ENCODE measurements around the gene GATA6.
"Not testable (repeated sequence)": the region's sequence is repeated elsewhere in the genome, so short reads cannot be mapped to it uniquely, and the experiment has no call there.

Gene GATA6

DNA sequence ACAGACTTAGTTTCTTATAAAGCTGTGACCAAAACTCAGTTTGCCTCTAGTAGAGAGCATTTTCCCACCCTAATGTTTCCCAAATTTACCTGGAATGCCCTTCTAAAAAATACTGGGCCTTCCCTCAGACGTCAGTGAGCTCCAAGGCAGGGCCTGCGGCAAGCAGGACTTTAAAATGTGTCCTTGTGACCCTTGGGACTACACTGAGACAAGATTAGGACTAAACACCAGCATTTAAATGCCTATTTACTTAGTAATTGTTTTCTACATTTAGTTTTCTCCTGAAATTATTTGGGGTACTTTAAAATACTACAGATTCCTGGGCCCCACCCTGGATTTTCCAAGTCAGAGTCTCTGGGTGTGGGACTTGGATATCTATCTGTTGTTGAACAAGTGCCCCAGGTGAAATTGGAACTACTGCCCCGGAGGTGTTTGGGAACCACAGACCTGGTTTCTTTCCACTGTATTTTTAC, 14.3 kb downstream of the GATA6 start:
- no peak for DNase-seq

DNA sequence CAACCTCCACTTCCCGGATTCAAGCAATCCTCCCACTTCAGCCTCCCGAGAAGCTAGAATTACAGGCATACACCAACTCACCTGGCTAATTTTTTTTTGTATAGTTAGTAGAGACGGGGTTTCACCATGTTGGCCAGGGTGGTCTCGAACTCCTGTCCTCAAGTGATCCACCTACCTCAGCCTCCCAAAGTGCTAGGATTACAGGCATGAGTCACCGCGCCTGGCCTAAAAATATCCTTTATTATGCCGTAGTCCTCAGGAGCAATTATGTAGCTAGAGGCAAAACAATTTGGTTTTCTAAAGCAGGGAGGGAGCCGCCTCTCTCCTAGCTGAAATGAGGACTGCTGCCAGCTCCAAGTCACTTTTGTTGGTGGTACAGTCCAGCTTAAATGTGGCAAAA, 15.2 kb downstream of the GATA6 start:
- not testable (repeated sequence) for DNase-seq

DNA sequence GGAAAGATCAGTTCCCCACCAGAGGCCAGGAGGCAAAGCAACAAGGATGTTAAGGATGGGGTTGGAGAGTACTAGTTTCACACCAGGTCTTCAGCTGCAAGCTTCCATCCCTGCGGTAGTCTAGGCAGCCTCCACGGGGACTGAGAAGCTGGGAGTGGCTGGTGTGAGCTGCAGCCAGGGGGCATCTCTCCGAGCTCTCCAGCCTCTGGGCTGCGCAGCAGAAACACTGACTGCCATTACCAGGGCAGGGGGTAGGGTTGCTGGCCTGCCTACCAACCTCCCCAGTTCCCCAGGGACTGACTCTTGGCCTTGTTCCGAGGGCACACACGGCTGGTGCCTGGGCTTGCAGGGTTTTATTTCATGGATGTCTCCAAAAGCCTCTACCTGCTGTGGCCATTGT, 15.9 kb downstream of the GATA6 start:
- no peak for DNase-seq

DNA sequence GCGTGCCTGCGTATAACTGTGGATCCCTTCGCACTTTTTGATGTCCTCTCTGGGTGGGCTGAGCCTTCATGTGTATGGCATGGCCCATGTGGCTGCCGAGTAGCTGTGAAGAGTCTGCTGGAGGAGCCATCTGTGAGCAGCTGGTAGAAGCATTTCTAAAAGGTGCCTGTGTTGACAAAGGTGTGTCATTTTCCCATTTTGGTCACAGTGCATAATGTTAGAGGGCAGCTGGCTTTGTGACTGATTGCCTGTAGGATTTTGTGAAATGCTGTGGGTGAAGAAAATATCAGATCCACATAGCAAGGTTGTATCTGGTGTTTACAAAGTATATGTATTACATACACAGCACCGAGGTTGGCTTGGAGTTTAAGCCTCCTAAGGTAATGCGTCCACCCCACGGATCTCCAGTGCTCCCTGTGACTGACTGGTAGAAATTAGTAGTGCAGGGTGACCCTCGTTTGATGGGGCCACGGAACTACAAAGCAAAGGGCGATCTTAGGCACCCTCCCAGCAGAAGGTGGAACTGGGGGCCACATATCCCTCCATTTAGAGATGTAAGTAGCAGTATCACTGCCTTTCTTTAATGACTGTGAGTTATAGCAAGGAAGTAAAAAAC, 16.5 kb downstream of the GATA6 start:
- DNase-seq, result peak; percentile 26

DNA sequence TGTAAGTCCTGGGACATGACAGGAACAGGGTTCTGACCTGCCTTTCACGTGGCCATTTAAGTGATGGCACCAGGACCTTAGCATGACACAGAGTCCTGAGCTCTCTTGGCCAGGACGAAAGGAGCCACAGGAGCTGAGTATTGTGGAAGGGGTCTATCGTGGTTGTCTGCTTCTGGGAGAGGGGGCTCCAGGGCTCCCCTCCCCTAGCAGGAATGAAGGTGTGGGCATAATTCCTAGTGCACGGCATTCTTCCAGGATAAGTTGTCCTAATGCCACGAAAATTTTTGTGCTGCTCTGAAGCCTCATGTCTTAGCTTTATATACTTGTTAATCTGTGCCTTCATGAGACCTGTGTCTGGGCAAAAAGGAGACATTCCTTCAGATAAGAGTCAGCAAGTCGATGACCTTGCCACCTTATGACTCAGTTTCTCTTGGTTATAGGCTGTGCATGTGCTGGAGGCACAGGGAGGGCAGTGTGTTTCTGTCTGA, 17.1 kb downstream of the GATA6 start:
- DNase-seq, result no peak

DNA sequence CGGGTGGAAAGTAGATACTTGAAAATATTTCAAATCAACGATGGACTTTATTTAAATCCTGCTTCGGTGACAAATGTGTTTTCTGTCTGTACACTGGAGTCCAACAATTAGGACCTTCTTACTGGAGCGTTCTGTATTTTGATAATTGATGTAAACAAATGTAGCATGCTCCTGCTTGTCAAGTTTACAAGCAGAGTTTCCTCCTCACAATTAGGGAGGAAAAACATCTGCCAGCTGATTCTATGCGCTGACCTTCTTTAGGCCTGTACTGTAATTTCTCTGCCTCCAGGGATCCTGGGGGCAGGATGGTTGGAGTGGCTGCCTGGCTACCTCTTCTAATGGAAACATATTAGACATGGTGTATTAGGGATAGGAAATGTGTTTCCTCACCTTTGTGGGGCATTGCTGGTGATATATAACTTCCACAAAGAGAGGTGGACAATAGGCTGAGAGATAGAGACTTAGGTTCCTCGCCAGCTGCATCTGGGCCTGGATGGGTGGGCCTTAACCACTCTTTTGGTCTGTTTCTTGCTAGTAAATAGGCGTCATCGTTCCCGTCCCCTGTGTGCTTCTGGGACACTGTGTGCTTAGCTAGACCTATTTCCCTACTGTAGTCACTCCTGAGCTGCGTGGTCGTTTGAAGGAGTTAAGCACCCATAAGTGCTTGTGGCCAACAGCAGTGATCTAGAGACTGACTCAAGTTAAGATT, 19.3 kb downstream of the GATA6 start:
- DNase-seq, result peak; percentile 82

DNA sequence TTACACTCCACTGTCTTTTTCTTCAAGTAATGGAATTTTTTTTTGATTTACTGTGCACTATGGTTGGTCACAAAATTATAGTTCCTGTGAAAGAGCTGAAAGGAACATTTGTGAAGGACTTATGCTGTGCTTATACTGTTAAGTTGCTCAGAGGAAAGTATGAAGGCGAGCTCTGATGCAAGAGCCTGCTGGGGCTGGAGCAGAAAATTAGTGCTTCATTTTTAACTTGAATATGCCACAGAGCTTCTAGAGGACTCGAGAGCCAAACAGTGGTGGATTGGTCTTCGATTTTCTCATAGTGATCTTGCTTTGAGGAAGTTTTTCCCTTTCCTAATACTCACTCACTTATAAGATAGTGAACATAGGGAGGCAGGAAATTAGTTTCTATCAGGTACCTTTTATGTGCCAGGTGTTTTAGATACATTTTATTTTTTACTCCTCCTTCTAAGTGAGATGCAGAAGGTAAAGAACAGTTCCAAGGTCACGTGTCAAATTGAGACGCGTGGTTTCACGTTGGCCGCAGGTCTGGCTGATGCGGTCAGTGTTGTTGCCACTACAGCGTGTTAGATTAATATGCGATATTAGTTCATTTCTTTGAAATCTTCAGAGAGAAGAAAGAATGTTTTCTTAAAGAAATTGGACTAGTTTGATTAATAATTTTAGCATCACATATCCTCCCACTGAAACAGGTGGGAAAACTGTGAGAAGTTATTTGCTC, 20.2 kb downstream of the GATA6 start:
- no peak for DNase-seq

DNA sequence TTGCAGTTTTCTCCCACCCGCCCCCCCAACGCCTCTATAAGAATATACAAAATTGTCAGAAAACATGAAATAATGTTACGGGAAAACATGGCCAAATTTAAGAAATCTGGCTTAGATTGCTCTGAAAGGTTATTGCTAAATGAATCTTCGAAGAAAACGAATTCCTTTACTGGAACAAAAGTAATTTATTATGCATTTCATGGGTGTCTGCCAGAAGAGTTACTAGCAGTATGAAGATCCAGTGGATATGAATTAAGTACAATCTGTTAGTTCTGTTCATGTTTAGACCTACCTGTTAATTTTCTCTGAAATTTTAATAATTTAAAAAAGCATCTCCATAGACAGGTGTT, 21.9 kb downstream of the GATA6 start:
- DNase-seq, result no peak

DNA sequence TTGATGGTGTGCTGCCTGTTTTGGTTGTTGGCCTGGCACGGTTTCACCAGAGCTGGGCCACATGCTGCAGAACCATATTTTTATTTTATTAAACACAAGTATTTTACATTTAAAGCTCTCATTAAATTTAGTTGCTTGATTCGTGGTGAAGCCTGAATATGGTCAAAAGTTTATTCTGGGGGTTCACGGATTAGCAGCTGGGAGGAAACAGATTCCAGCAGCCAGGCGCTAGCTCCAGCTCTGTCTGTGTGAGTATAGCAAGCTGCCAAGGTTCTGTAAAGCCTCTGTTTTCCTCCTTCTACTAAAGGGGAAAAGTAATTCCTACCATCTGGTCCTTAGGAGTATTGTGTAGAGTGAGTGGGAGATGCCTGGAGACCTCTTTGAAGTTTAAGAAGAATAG, 22.5 kb downstream of the GATA6 start:
- DNase-seq, result no peak

DNA sequence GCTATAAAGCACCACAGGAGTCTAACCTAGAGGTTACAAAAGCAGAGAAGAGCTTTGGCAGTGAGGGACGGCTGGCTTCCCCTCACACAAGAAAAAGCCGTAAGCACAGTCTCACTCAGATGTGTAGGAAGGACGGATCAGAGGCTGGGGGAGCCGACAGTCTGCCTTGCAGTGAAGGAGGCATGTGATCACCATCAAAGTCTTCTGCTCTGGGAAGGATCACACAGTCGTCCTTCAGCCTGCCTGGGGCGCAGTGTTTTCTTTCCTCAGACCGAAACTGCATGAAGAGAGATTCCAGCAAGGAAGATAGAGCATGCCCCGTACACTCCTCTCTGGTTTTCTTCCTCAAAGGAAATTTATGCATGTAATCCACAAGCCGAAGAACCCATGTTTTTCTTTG, 24.1 kb downstream of the GATA6 start:
- DNase-seq, result no peak

DNA sequence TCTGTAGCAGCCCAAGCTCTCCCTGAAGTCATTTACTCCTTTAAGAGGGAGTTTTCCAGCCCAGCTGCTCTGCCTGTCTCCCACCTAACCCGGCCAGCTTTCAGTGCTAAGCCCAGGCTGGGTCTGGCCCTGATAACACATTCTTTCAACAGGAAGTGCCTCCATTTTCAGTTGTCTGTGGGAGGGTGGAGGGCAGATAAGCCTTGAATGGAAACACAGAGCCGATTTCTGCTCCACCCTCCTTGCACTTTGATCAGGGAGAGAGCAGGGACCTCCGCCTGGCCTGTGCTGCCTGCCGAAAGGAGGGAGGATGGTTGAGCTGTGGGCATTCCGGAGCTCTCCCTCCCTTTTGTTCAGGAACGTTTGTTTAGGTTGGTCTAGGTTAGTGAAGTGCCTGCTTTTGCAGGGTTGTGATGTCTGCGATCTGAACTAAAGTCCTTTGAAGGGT, 24.8 kb downstream of the GATA6 start:
- no peak for DNase-seq

DNA sequence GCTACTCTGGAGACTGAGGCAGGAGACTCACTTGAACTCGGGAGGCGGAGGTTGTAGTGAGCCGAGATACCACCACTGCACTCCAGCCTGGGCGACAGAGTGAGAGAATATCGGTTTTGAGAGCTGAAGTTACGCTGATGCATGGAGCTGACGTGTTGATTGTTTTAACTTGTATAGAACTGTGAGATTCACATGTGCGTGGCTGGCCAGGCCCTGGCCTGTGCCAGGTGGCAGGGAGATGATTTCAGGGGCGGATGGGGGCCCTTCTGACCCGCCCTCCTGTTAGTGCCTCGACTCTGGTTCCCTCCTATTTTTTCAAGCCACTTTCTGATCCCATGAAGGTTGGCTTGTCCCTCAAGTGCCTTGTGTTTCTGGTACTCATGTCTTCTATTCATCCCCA, 25.7 kb downstream of the GATA6 start:
- no peak for DNase-seq

DNA sequence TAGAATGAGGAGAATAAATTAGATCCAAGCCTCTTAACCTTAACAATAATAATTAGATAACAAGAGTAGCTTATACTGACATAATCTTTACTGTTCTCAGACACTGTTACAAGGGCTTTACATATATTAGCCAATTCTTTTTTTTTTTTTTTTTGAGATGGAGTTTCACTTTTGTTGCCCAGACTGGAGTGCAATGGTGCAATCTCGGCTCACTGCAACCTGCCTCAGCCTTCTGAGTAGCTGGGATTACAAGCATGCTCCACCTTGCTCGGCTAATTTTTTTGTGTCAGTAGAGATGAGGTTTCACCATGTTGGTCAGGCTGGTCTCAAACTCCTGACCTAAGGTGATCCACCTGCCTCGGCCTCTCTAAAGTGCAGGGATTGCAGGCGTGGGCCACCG, 27.6 kb downstream of the GATA6 start:
- DNase-seq, result not testable (repeated sequence)

DNA sequence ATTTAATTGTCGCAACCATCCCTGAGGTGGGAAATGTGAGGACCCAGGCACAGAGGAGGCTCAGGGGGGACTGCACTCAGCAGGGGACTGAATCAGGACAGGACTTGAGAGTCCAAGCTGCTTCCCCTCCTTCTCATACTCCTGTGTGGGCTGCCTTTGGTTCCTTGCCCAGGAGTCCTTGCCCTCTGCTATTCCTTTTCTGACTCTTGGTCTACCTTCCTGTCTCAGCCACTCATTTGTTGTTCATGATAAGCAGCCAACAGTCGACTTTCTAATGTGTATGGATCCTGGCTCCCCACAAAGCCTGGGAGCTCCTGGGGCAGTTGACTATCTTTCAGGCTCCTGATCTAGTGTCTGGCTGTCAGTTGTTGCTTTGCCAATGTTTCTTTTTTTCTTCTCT, 28.3 kb downstream of the GATA6 start:
- no peak for DNase-seq

DNA sequence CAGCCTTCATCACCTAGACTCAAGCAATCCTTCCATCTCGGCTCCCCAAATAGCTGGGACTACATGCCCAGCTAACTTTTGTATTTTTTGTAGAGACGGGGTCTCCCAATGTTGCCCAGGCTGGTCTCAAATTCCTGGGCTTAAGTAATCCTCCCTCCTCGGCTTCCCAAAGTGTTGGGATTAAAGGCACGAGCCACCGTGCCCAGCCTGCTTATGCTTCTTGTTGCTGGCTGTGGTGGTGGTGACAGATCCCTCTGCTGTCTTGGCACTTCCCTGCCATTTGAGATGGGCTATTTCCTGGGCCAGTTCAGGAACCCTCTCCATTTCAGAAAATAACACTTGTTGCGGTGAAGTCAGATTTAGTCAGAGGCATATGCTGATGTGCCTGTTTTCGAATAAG, 28.8 kb downstream of the GATA6 start:
- DNase-seq, result no peak

DNA sequence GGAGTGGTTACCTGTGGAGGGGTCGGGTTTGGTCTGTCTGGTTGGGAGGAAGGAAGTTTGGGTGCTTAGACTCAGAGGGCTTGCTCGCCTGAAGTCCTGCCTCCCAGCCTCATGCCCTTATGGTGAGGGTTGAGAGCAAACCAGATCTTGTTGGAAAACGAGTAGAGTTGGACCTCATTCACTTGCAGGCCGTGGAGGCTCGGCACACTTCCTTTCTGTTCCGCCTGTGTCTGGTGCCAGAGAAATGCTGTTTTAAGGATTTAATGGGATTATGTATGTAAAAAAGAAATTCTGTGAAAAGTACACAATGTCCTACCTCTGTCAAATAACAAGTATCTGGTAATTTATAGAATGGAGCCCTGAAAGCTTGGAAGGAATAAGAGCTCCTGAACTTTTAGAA, 29.6 kb downstream of the GATA6 start:
- no peak for DNase-seq

DNA sequence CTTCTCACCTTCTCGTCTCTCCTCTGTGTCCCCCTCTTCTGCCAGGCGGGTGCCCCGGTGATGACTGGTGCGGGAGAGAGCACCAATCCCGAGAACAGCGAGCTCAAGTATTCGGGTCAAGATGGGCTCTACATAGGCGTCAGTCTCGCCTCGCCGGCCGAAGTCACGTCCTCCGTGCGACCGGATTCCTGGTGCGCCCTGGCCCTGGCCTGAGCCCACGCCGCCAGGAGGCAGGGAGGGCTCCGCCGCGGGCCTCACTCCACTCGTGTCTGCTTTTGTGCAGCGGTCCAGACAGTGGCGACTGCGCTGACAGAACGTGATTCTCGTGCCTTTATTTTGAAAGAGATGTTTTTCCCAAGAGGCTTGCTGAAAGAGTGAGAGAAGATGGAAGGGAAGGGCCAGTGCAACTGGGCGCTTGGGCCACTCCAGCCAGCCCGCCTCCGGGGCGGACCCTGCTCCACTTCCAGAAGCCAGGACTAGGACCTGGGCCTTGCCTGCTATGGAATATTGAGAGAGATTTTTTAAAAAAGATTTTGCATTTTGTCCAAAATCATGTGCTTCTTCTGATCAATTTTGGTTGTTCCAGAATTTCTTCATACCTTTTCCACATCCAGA, 31.3 kb downstream of the GATA6 start:
- DNase-seq, result no peak

DNA sequence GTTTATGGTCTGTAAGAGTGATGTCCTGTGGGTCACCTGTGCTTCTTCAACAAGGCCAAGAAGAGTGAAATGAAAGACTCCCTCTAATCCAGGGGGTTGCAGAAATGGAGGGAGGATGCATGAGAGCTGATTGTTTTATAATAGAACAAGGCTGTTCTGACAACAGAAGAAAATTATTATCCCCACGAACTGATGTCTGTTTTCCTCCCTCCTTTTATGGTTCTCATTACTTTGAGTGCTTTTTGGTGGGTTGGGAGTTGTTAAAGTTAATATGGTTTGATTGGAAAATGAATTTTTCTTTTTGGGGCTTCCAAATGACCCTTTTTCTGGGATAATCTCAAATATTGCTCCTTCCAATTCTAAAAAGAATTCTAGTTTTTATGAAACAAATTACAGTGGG, 33.6 kb downstream of the GATA6 start:
- no peak for DNase-seq

DNA sequence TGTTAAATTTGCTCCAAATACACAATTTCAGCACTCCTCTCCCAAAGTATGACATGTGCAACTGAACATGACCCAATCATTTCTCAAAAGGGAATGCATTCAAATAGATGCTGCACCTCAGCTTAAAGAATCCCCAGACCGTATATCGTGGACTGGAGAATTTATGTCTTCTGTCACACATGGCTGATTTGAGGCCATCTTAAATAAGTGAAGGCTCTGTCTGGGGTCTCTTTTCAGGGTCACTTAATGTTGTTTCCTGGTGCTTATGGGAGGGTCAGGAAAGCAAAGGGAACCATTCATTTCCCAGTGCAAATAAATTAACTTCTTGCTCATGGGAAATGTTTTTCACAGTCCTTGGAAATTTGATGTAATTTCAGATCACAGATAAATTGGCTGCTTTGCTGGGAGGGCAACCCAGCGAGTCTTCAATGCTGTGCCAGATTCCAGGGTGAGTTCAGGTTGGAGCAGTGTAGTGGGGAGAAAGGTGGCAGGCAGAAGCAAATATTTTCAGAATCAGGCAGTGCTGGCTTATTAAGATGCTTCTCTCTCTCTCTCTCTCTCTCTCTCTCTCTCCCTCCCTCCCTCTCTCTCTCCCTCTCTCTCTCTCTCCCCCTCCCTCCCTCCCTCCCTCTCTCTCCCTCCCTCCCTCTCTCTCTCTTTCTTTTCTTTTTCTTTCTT, 34.3 kb downstream of the GATA6 start:
- no peak for DNase-seq

DNA sequence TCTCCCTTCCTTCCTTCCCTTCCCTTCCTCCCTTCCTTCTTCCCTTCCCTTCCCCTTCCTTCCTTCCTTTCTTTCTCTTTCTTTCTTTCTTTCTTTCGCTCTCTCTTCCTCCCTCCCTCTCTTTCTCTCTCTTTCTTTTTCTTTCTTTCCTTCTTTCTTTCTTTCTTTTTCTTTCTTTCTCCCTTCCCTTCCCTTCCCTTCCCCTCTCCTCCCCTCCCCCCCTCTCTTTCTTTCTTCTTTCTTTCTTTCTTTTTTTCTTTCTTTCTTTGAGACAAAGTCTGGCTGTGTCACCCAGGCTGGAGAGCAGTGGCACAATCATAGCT, 34.8 kb downstream of the GATA6 start:
- DNase-seq, result no peak

DNA sequence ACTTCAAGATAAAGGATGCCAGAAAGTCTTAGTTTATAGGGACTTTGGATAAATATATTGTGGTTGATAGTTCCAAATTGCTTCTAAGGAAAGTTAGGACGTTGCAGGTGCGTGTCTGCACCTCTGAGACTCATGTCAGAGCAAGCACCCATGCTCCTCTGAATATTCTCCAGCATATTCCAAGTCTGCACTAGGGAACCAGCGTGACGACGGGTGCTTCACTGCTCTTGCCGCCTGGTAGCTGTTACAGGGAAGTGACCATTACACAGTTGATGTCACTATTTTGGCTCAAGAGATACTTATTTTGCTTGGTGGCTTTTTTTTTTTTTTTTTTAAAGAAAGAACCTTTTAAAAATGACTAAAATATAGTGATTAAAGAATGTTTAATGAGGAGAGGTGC, 35.6 kb downstream of the GATA6 start:
- no peak for DNase-seq

DNA sequence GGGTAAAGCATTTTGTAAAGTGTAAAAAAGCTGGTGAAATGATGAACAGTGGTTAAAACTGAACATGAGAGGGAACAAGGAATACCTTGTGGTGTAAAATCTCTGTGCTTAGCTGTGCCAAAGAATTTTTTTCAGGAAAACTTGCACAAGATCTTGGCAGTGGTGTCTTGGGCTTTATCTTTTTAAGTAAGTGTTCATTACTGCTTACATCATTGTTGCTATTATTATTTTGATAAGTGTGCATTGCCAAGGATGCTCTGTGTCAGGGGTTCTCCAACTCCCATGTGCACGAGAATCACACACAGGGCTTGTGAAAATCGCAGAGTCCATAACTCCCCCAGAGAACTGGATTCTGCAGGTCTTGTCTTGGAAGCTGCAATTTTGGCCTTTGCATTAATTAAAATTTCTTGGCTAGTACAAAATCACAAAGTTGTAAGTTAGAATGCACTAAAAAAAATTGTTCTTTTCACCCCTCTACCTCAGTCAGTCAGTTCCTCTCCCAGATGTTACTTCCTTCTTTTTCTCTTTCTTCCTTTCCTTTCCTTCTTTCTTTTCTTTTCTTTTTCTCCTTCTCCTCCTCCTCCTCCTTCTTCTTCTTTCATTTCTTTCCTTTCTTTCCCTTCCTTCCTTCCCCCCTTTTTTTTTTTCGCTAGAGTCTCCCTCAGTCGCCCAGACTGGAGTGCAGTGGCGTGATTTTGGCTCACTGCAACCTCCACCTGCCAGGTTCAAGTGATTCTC, 37.8 kb downstream of the GATA6 start:
- no peak for DNase-seq
